ENCODE results near the gene NEB. TPM values are rescaled to one million over a fixed set of nuclear protein-coding genes. Genes with fewer than 3 reads are reported as not detected.
"Not testable (repeated sequence)": the region's sequence is repeated elsewhere in the genome, so short reads cannot be mapped to it uniquely, and the experiment has no call there.

NEB gene
- total RNA-seq, 1 experiment from 2014 or later: 0.14 TPM

DNA sequence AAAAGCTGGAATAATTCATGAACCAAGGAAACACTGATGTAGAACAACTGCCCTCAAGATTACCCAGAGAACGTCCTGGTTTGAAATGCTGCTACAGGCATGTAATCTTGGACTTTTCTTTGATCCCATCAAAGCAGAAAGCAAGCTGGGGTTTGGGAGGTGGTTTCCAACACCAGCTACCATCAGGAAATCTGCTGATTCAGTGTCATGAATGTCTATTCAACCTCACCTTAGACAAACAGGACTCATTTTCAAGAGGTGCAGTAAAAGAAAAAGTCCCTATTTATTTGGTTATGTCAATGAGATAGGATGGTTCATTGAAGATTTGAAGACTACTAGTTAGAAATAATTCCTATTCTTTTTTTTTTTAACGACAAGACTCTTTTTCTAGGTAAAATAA, 72.7 kb downstream of the NEB start:
- no peak for DNase-seq

DNA sequence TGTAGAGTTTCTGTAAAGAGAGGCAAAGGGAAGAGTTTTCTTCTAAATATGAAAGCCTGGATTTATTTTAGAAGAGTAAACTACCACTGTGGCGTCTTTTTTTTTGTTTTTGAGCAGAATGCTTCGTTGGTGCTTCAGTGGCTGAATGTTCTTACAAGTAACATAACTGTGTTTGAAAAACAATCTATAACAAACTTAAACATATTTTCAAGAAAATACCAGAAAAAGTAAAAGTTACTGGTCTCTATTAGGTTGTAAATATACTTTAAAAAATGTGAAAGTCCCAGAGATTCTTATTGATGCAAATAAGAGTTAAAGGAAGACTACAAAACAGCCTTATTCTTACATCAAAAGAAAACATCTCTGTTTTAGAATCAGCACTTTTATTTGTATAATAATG, 76.2 kb downstream of the NEB start:
- DNase-seq: no peak
- H3K36me3 ChIP-seq (replicated peaks; ENCODE audit: control insufficient read depth, insufficient read depth, low read length): no peaks in the 10 kb centered on the region
- H3K4me3 ChIP-seq (ENCODE audit: insufficient read depth, low read depth, low read length): no peak overlapping the region
- no peaks in the 10 kb centered on the region for H3K27me3 ChIP-seq (ENCODE audit: control insufficient read depth, insufficient read depth, low read length)

More for the DNA sequence above, 72.7 kb downstream of the NEB start:
- Histone ChIP-seq H3K27me3 (ENCODE audit: control insufficient read depth, insufficient read depth, low read length) (no peaks in the 10 kb centered on the region), H3K36me3 (replicated peaks; ENCODE audit: control insufficient read depth, insufficient read depth, low read length) (no peaks in the 10 kb centered on the region), H3K4me3 (ENCODE audit: insufficient read depth, low read depth, low read length) (no peak overlapping the region)

DNA sequence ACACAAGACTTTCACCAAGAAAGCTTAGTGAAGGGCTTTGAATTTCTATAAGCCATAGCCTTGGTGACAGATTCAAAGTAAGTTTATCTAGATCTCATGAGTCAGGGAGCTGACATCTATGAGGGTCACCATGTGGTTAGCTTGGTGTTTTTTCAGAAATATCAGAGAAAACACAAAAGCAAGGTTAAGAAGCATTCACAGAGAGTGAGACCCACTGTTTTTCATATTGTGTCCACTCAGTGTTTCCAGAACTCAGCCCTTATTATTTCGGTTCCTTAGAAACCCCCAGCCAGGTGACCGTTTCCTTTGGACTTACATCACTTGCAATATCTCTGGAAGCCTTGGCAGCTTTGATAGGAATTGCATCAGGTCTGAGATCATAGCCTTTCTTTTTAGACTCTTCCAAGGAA, 76.6 kb downstream of the NEB start:
- no peak overlapping the region for H3K4me3 ChIP-seq (ENCODE audit: insufficient read depth, low read depth, low read length)
- no peak for DNase-seq
- H3K27me3 ChIP-seq (ENCODE audit: control insufficient read depth, insufficient read depth, low read length): no peaks in the 10 kb centered on the region
- no peaks in the 10 kb centered on the region for H3K36me3 ChIP-seq (replicated peaks; ENCODE audit: control insufficient read depth, insufficient read depth, low read length)

DNA sequence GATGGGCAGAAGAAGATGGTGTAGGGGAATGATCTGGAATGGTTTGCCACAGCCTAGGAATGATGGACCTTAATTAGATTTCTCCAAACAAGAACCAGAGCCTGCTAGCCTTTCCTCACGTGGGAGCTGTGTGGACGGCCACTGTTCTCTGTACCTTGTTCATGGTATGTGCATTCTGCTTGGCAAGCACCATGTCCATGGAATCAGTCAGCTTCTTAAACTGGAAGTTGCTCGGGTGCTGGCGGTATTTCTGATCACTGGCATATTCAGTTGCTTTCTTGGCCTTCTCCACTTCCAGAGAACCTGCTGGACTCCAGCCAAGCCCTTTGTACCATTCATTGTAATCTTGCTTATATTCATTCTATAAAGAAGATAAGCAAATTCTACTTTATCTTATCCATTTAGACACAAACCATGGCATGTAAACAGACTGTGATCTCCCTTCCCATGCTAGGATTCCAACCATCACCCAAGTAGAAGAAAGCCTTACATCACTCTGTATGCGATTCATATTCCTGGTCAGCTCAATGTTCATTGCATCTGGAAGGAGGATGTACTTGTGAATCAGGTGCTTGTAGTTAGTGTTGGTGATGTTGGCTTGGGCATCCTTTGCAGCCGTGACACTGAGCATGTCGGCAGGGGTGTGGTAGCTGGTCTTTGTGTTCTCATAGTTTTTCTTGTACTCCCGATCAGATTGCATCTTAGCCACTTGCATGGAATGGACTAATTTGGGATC, 78.4 kb downstream of the NEB start:
- DNase-seq: no peak
- no peak overlapping the region for H3K4me3 ChIP-seq (ENCODE audit: insufficient read depth, low read depth, low read length)
- H3K36me3 ChIP-seq (replicated peaks; ENCODE audit: control insufficient read depth, insufficient read depth, low read length): no peaks in the 10 kb centered on the region
- no peaks in the 10 kb centered on the region for H3K27me3 ChIP-seq (ENCODE audit: control insufficient read depth, insufficient read depth, low read length)

DNA sequence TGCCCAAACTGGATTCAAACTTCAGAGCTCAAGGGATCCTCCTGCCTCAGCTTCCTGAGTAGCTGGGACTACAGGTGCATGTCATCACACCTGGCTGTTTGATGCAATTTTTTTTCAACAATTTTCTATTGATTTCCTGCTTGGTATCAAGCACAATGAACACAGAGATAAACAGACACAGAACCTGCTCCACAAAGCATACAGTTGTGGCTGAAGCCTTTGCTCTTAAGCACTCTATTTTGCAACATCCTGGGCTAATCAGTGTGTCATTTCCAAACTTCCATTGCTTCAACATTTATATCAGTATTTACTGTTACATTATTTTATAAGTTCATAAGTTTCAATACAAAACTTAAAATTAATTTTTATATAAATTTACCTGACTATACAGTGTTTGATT, 79.4 kb downstream of the NEB start:
- Histone ChIP-seq H3K27me3 (ENCODE audit: control insufficient read depth, insufficient read depth, low read length) (no peaks in the 10 kb centered on the region), H3K36me3 (replicated peaks; ENCODE audit: control insufficient read depth, insufficient read depth, low read length) (no peaks in the 10 kb centered on the region), H3K4me3 (ENCODE audit: insufficient read depth, low read depth, low read length) (no peak overlapping the region)
- DNase-seq: no peak

DNA sequence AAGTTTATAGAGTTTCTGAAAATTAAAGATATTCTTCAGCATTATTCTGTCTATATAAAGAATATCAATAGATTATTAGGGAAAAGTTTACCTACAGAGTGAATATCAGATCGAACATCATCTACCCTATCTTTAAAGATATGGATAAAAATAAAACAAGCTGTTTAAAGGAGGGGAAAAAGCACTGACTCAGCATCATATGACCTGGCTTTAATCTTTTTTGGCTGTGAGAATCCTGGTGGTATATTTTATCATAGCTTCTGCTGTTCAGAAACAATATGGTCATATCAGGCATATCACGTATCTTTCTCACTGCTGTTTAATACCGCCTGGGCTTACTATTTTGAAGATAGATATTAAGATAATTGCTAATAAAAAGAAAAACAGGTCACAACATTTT, 80.2 kb downstream of the NEB start:
- H3K36me3 ChIP-seq (replicated peaks; ENCODE audit: control insufficient read depth, insufficient read depth, low read length): no peaks in the 10 kb centered on the region
- H3K27me3 ChIP-seq (ENCODE audit: control insufficient read depth, insufficient read depth, low read length): no peaks in the 10 kb centered on the region
- no peak for DNase-seq
- no peak overlapping the region for H3K4me3 ChIP-seq (ENCODE audit: insufficient read depth, low read depth, low read length)

DNA sequence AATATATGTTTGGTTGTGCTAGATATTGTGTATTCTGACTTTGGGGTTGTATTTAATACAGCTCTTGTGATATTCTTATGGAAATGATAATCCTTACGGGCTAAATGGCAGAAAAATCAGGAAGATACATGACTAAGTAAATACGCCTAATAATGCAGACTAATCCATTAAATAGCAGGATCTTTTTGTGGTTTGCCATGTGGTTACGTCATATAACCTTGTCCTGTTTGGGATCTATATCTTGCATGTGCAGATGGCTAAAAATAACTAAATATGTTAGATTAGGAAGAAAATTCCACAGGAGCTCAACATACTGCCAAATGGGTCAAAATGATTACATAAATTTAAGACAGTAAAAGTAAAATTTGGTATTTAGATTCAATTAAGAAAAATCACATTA, 83.0 kb downstream of the NEB start:
- Histone ChIP-seq H3K4me3 (ENCODE audit: insufficient read depth, low read depth, low read length) (no peak overlapping the region), H3K27me3 (ENCODE audit: control insufficient read depth, insufficient read depth, low read length) (no peaks in the 10 kb centered on the region), H3K36me3 (replicated peaks; ENCODE audit: control insufficient read depth, insufficient read depth, low read length) (no peaks in the 10 kb centered on the region)
- no peak for DNase-seq

DNA sequence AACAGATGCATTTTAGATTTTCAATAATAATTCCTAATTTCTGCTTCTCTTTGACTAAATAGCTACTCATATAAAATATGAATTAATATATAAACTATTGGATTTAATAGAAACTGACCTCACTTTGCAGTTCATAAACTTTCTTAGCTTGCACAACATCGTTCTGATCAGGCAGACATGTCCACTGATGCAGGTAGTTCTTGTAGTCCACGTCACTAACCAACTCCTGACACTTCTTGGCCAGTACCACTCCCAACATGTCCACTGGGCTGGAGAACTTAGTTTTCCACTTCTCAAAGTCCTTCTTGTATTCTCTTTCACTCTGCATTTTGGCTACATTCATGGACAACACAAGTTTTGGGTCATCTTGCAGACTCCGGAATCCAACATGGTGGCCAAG, 83.8 kb downstream of the NEB start:
- DNase-seq: no peak
- no peaks in the 10 kb centered on the region for H3K36me3 ChIP-seq (replicated peaks; ENCODE audit: control insufficient read depth, insufficient read depth, low read length)
- H3K27me3 ChIP-seq (ENCODE audit: control insufficient read depth, insufficient read depth, low read length): no peaks in the 10 kb centered on the region
- H3K4me3 ChIP-seq (ENCODE audit: insufficient read depth, low read depth, low read length): no peak overlapping the region

DNA sequence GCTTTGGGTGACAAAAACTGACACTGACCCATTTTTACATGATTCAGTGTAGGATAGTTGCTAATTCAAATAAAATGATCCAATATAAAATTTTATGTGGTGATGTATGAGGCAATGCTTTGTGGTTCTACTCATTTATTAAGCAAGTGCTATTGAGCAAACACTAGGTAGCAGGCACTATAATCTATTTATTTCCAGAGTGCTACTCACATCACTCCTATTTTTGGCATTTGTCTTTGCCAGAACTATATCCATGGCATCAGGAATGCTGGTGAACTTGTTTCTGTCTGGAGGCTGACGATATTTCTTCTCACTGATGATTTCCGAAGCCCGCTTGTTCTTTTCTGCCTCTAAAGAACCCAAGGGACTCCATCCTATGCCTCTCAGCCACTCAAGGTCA, 84.3 kb downstream of the NEB start:
- no peaks in the 10 kb centered on the region for H3K36me3 ChIP-seq (replicated peaks; ENCODE audit: control insufficient read depth, insufficient read depth, low read length)
- H3K27me3 ChIP-seq (ENCODE audit: control insufficient read depth, insufficient read depth, low read length): no peaks in the 10 kb centered on the region

DNA sequence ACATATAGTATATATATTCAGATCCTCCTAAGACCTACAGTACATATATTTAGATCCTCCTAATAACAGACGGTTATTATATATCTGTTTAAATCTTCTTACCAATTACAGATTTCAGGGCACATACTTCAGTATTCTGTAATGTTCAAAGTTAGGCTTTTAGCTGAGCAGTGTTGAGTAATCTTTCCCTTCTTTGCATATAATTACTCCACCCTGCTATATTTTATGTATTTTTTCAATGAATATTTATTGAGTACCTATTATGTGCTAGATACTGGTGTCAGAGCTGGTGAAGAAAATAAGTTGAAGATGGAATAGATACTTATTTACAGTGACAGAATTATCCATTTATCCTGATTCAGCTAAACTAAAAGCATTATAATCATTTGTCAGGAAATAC, 84.9 kb downstream of the NEB start:
- no peak for DNase-seq
- Histone ChIP-seq H3K4me3 (ENCODE audit: insufficient read depth, low read depth, low read length) (no peak overlapping the region), H3K27me3 (ENCODE audit: control insufficient read depth, insufficient read depth, low read length) (no peaks in the 10 kb centered on the region), H3K36me3 (replicated peaks; ENCODE audit: control insufficient read depth, insufficient read depth, low read length) (no peaks in the 10 kb centered on the region)

More for the DNA sequence above, 84.3 kb downstream of the NEB start:
- DNase-seq: no peak
- H3K4me3 ChIP-seq (ENCODE audit: insufficient read depth, low read depth, low read length): no peak overlapping the region

DNA sequence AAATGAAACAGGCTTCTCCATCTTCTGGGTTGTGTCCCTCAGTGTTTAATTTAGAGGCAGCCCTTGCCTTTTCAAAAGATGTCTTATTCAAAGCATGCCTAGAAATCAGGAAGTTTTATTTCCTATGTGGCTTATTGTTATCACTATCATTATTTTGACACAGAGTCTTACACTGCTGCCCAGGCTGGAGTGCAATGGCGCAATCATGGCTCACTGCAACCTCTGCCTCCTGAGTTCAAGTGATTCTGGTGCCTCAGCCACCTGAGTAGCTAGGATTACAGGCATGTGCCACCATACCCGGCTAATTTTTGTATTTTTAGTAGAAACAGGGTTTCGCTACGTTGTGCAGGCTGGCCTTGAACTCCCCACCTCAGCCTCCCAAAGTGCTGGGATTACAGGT, 87.8 kb downstream of the NEB start:
- H3K4me3 ChIP-seq (ENCODE audit: insufficient read depth, low read depth, low read length); H3K27me3 ChIP-seq (ENCODE audit: control insufficient read depth, insufficient read depth, low read length); DNase-seq; H3K36me3 ChIP-seq (replicated peaks; ENCODE audit: control insufficient read depth, insufficient read depth, low read length): not testable (repeated sequence)

DNA sequence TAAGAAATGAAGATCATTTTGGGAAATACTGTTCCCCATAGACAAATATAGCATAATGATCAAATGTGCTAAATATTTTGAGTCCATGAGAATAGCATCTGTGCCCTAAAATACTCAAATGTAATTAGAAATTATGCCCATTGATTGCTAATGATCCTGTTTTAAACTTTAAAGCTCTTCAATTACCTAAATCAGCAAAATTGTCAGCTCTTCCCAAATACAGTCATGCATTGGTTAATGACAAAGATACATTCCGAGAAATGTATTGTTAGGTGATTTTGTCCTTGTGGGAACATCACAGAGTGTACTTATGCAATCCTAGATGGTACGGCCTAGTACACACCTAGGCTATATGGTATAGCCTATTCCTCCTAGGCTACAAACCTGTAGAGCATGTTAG, 89.7 kb downstream of the NEB start:
- no peak for DNase-seq
- no peaks in the 10 kb centered on the region for H3K27me3 ChIP-seq (ENCODE audit: control insufficient read depth, insufficient read depth, low read length)
- no peaks in the 10 kb centered on the region for H3K36me3 ChIP-seq (replicated peaks; ENCODE audit: control insufficient read depth, insufficient read depth, low read length)

DNA sequence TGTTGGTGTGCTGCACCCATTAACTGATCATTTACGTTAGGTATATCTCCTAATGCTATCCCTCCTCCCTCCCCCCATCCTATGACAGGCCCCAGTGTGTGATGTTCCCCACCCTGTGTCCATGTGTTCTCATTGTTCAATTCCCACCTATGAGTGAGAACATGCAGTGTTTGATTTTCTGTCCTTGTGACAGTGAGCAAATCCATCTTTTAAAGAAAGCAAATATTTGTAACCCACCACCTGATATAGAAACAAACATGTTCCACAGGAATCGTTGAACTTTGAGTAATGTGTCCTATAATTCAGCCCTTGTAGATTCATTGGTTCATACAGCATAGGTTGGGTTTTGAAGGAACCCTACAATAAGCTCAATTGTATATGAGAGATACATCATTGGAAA, 92.4 kb downstream of the NEB start:
- H3K36me3 ChIP-seq (replicated peaks; ENCODE audit: control insufficient read depth, insufficient read depth, low read length); H3K27me3 ChIP-seq (ENCODE audit: control insufficient read depth, insufficient read depth, low read length); H3K4me3 ChIP-seq (ENCODE audit: insufficient read depth, low read depth, low read length); DNase-seq: not testable (repeated sequence)

More for the DNA sequence above, 89.7 kb downstream of the NEB start:
- no peak overlapping the region for H3K4me3 ChIP-seq (ENCODE audit: insufficient read depth, low read depth, low read length)

DNA sequence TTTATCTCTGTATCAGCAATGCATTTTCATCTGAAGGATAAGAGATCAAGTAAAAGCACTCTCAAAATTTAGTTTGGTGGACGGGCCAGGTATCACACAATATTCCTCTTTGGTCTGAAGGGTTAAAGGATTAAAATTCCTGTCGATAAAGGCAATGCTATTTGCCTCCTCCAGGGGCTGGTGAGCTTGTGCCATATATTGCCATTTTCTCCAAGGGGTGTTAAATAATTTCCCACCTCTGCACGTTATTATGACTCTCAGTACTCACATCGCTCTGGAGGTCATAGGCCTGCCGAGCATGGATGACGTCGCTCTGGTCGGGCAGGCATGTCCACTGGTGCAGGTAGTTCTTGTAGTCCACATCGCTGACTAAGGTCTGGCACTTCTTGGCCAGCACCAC, 94.2 kb downstream of the NEB start:
- H3K27me3 ChIP-seq (ENCODE audit: control insufficient read depth, insufficient read depth, low read length): no peaks in the 10 kb centered on the region
- peak; percentile 7 for DNase-seq
- H3K36me3 ChIP-seq (replicated peaks; ENCODE audit: control insufficient read depth, insufficient read depth, low read length): no peaks in the 10 kb centered on the region
- no peak overlapping the region for H3K4me3 ChIP-seq (ENCODE audit: insufficient read depth, low read depth, low read length)

DNA sequence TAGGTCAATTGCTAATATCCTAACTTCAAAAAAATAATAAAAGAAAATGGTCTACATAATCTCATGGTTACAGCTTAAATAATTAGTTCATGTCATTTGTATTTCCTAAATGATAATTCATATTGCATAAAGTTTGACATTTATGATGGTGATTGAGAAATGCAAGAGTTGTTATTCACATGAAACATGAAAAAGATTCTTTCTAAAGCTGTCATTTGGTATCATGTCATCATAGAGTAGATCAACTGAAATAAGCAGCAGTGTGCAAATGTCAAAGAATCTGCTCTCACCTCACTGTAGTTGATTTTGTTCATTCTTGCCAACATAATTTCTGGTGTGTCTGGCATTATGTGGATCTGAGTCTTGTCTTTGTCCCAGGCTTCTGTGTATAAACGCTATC, 95.3 kb downstream of the NEB start:
- DNase-seq: no peak
- no peaks in the 10 kb centered on the region for H3K27me3 ChIP-seq (ENCODE audit: control insufficient read depth, insufficient read depth, low read length)
- no peaks in the 10 kb centered on the region for H3K36me3 ChIP-seq (replicated peaks; ENCODE audit: control insufficient read depth, insufficient read depth, low read length)
- H3K4me3 ChIP-seq (ENCODE audit: insufficient read depth, low read depth, low read length): no peak overlapping the region

Measured in H7 (cell line).